HG02678 (cell line): ENCODE results near the gene LRPPRC.

ENCODE experiments used
- ATAC-seq: cut with Tn5 transposase; IDR thresholded peaks from one replicate; pipeline ENCODE4 v1.9.1; 2021; ENCODE audit warnings: mild to moderate bottlenecking, moderate library complexity; ENCODE audit not compliant: unreplicated experiment

The LRPPRC gene

DNA sequence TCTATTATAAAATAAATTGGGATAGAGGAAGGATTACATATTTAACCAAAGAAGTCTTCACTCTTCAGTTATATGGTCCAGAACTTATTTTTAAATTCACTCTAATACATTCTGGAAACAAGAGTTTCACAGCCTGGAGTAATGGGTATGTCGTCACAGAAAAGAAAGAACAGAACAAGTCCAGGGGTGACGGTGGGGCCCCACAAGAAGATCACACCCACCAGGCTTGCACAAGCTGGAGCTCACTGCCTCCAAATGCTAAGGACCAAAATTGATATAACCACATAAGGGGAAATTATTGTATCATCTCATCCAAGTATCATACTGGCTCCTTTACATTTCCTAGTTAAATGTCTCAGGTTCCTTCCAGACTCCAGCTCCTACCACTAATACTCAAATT lies 11.3 kb downstream of the LRPPRC start:
- no peak for ATAC-seq

DNA sequence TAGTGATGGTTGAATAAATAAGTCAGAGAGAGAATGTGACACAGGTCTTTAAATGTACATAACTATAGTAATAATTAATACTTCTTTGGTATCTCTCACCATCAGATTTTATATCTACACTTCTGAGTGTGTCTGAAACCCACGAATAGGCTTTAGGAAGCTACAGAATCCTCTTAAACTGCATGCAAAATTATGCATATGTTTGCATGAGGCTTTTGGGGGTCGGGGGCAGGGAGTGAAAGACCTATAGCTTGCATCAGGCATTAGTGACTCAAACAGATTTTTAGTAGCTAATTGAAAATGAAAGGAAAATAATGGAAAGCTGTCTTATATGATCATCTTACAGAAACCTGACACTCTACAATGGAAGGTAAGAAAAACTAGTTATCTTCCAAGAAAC lies 14.9 kb downstream of the LRPPRC start:
- ATAC-seq, result no peak

DNA sequence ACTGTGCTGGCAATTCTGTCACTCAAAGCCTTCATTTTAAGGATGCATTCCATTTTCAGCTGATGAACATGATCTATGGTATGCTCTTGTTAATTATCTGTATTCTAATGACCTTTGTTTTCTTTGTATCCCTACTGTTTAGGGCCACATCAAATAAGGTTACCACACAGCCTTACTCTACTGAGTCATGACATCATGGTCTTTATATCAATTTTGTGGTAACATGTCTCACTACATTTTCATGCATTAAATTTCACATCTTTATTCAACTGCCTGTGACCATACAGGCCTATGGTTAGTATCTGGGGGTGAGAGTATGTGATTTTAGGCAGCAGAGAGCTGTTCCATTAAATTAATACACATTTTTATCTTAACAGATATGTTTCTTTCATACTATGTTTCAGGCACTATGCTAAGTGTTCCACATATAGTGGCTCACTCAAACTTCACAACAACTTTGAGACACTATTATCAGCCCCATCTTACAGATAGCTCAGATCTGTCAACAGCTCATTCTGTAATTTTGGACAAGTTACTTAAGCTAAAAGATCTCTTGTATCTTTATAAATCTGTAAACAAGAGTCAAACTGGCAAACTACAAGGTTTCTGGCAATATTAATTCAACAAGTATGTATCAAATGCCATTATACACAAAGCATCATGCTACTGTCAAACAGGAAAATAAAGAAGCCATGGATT lies 18.0 kb downstream of the LRPPRC start:
- no peak for ATAC-seq

DNA sequence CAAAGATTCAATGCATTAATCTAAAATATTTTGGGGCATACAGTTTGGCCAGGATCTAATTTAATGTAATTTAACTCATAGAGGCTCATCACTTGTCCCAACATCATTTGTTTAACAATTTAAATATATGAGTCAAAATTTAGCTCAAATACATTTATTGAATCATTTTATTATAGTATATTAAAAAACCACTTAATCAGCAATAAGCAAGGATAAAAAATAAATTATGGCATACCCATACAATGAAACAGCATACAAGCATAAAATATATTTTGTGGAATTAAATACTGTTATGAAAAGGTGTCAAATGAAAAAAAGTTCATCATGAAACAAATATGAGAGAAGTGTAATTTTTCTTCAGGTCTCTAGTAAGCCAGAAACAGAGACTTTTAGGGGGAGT lies 34.9 kb downstream of the LRPPRC start:
- ATAC-seq, result no peak

DNA sequence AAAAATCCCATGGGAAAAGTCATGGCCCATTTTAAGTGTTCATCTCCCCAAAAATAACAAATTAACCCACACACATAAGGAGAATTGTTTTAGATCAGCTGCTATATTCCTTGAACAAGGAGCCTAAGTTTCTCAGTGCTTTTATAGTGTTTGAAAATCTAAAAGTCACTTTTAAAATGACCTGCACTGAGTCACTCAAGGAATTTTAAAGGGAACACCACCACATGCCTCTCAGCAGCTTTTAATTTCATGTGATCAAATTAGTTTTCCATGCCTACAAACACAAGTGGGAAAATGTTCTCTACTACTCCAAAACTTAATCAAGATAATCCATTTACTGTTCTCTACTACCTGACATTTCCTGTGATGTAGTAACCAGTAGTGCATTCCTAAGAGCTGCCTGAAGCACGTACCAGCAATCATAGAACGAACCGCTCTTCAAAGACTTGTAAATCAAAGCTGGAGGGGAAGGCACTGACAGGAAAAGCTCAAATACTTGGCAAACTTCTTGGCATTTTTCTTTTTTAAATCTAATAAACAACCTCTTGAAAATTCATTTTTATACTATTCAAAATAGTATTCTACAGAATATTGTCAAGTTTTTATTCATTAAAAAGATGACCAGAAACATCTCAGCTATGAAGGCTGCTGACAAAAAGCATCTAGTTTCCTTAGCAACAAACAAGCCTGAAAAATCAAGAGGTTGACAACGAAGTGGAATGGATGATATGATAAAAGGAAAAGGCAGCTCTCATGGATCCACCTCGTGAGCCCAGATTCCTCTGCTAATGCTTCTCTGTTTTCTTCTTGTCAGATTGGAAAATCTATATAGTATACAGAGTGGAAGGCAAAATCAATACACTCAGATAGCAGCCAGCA lies 37.2 kb downstream of the LRPPRC start:
- no peak for ATAC-seq

DNA sequence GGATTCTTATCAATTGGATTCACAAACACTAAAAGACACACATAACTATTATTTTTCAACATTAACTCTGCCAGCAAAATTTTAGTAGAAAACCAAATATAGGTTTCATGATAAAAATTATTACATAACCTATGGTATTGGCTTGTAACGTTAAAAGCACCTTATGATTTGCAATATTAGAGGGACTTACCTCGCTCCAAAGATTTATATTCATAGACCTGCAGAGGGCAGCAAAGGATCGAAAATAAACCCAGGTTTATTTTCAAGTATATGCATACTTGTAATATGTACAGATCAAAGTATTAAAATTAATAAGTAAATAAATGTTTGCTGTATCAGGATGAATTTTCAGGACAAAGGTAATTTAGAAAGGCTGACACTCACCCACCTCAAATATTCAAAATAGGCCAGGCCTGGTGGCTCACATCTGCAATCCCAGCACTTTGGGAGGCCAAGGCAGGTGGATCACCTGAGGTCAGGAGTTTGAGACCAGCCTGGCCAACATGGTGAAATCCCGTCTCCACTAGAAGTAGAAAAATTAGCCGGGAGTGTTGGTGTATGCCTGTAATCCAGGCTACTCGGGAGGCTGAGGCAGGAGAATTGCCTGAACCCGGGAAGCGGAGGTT lies 45.3 kb downstream of the LRPPRC start:
- no peak for ATAC-seq

DNA sequence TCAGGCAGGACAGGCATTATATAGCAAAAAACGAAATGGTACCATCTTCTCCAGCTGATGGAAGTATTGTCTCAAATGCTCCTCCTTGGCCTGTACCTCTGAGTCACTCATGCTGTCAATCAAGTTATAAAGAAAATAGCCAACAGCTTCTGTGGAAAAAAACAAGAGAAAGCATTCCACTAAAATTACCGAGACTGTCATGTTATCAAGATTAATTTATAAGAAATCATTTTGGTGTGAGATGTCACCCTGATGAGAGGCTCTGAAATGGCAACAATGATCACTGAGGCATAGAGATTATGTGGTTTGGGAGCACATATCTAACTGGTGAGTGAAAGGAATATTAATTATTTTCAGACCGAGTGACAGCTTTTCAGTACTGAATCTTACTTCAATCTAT lies 47.4 kb downstream of the LRPPRC start:
- ATAC-seq, result no peak

DNA sequence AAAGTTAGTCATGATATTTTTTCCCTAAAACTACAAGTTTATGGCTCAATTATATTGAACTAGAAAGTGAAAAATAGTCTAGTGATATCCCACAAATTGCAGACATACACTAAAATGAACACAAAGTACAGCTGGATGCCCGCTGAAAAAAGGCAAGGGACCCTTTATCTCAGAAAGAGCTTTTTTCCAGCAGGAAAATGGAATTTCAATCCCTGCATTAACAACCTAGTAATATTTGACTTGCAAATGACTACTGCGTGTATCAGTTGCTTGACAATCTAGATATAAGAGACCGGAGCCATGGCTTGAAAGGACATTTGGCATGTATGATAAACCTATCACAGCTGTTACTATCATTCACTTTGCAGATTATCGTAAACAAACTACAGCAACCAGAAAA lies 49.1 kb downstream of the LRPPRC start:
- no peak for ATAC-seq

DNA sequence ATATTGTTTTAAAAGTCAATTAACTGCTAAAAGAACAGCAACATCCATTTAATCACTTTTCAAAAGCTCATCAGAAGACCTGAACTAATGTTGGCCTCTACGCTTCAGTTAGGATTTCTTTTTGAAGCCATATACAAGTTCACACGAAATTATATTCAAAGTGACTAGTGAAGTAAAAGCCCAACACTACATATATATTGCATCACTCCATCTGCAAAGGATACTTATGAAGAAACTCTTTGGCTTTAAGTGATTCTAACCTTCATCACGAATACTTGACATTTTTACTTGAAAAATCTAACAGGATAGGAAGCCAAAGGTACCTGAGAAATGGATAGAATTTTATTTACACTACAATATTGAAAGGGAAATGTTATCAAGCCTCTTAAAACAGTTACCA lies 50.4 kb downstream of the LRPPRC start:
- ATAC-seq, result no peak

DNA sequence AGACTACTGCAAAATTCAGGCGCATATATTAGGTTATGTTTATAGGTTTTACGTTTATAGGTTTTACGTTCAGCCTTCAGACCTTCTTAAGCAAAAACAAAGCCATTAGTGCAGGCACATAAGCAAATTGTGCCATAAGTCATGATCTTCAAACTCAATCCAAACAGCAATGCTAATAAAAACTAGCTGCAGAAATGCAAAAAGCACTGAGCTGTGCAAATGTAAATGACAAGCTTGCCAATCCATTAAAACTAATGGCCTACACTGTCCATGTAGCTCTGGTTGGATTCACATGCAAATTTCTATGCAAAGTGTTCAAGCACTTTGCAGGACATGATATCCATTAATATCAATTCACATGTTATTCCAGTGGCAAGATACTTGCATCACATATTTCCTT lies 50.9 kb downstream of the LRPPRC start:
- ATAC-seq, result no peak

DNA sequence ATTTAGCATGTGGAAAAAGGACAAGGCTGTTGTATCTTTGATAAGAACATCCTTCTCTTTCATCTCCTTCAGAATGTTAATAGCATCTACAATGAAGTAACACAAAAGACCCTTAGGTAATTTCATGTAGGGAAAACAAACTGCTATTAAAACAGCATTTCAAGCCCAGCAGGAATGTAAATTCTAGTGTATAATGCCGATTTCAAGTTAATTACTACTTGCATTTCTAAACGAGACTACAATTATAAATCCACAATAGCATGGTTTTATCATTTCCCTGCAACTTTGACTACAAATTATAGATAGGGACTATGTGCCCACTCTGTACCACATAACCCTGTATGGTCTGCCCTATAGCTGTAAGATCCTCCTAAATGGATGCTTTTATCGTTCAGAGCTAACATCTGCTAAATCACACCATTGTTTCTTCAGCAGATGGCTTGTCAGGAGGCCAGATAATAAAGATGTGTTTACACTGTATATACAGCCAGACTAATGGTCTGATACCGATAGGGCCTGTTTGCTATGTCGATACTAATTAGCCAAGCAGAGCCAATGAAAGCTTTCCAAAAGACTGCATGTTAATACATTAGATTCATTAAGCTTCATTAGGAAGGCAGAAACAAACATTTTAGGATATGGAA lies 51.9 kb downstream of the LRPPRC start:
- ATAC-seq, result no peak

DNA sequence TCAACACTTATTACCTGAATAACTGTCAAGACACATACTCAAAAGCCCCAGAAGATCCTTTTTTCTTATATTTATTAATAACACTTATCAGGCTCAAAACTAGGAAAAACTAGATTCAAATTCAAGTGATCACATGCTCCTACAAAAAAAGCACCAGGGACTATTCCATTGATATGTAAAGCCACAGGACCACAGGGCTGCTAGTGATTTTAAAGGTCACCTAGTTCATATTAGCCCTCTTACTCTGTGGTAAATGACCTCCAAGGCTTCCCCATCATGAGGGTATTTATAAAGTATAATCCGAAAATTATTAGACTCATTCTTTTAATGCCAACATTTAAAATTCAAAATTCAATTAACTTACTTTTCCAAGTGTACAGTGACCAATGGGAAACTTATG lies 52.5 kb downstream of the LRPPRC start:
- no peak for ATAC-seq

DNA sequence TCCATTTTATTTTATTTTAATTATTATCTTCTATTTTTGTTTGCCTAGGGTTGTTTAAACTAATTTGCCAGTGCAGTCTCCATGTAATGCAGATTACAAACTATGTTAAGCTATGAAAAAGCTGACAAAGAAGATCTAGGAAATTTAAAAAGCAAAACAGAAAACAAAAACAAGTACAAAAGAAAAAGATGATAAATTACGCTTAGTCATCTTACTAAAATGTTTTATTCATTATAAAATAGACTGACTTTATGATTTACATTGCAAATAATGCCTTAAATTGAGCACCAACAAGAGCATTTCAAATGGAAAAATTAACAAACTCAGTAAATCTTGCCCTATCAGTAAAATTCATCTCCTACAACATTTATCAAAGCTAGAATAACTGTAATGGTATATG lies 52.9 kb downstream of the LRPPRC start:
- no peak for ATAC-seq

DNA sequence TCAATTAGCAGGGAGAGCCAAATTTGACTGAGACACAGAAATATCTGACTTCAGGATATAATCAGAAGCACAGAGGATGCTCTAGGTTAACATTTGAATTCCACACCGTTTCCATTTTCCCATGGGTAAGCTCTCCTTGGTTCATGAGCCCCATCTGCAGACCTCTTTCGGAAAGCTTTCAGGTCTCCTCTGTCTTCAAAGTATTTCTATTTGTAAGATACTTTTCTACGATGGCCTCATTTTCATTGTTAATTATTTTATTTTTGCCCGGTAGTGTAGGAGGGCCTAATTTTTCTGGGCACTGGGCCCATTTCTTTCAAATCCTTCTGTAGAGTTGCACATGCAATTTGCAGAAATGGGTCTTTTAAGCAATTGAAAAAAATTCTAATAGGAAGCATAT lies 53.8 kb downstream of the LRPPRC start:
- ATAC-seq, result no peak

DNA sequence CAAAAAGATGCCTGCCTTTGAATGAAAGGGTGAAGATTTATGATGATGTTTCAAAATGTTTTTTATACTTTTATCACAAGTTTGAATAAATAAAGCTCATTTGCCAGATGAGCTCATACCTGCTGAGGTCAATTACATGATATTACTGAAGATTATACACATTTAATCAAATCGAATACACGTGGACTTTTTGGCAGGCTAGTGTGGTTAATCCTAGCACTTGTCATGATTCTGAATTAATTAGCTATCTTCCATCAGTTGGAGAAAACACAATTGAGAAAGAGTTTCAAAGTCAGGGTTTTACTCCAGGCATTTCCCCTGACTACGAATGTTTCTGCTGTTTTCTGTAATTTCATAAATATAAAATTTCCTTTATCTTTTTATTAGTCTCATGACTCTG lies 54.4 kb downstream of the LRPPRC start:
- no peak for ATAC-seq

DNA sequence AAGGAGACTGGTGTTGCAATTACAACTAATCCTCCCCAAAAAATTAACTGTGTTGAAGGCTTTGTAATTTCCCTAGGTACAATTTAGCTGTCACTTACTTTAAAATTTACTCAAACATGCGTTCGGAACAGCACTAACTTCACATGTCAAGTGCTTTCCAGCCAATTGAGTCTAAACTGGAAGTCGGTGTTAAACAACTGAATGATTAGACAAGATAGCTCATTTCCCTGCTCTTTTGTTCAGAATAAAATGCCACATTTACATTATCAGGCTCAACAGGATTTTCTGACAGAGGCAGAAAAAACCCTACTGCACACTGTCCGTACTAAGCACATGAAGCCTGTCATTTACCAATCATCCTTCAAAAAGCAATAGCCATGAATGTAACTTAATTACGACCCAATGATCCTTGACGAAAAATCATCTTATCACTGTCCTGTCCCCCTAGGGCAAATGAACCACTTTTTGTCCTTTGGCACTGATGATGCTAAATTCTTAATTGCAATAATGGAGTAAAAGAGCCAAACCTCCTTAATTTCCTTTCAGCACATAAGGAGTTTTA lies 56.0 kb downstream of the LRPPRC start:
- ATAC-seq, result no peak

DNA sequence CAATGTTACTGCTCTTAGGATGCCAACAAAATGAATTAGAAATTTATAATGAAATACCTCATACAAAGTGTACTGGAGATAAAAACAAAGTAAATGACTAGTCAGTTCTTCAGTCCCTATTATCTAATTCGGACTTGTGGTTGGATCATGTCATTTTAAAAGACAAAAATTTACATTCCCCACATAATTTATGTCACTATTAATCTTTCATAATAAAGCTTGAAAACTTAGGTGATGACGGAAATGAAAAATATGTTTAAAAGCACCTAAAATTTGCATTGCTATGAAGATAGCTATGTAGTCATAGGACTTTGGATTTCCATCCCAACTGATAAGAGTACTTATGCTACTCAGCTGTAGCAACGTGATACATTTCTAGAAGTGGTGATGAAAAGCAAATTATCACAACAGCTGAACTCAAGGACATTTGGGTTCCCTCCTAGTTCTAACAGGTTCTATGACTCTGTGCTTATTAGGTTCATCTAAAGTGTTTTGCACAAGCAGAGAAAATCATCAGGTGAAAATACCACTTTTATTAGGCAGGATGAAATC lies 58.4 kb downstream of the LRPPRC start:
- no peak for ATAC-seq

DNA sequence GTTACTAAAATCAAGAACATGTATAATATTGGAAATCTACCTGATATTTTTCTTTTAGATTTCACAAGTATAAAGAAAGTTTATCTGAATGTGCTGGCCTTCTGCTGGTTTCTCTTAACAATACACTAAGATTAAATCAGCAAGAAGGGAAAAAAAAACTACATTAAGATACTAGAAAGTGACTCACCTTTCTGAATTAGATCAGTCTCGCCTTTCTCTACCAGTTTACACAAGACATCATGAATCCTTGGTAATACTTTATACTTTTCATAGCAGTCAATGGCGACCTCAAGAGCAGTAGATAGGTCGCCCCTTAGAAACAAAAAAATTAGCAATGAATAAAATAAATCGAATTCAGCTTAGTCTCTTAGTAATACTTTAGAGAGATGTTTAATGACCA lies 61.2 kb downstream of the LRPPRC start:
- no peak for ATAC-seq

DNA sequence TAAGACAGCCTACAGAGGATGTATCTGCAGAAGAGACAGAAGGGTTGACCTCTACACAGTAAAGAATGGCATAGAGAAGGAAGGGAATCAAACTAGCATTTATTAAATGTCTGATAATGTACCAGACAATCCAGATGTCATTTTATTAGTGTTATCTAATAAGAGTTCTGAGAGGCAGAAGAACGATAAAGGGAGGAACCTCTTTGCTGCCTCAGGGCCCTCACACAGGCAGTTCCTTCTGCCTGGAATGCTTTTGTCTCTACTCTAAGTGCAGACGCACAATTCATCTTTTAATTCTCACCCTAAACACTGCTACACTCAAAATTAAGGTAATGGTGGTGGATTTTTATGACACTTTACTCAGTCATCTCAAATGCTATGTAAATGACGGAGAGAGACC lies 64.5 kb downstream of the LRPPRC start:
- no peak for ATAC-seq

DNA sequence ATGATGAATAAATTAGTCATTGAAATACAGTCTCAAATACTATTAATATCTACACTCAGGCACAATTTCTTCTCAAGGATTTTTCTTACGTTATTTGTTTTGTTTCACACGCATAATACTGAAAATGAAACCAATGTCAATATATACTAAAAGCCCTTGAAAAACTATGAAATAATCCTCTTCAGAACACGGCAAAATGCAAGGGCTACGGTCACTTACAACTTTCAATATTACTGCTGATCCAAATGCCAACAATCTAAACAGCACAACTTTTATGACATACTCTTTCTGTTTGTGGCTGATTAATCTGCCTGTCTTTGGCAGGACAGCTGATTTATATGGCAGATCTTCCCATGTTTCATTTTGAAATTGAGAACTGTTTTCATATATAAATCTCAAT lies 68.3 kb downstream of the LRPPRC start:
- no peak for ATAC-seq

DNA sequence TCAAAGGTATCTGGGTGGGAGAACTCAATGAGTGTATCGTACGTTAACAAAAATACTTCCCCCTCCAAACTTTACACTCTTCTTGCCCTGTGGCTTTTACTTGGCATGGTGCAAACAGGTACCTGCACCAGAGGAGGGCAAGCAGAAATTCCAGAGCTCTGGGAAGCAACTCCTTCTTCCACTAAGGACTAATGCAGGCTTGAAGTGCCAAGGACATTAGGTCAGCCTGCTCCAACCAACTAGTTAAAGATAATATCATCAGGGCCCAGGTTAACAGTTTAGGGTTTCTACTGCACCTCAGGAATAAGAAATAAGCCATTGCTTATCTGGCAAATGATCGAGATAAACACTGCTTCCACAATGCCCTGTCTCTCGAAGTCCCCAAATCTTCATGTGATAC lies 70.4 kb downstream of the LRPPRC start:
- ATAC-seq, result no peak
